GM21367 (cell line): Measurements from ENCODE around the gene BIN1.

ENCODE experiments used
- ATAC-seq: cut with Tn5 transposase; IDR thresholded peaks from one replicate; pipeline ENCODE4 v1.9.1; 2021; ENCODE audit not compliant: unreplicated experiment

BIN1 gene

GRCh38 chr2:127106991-127107621 is at the start of gene BIN1:
TSS of gene BIN1 (minus strand) at chr2:127107154. CDS start at chr2:127106943, 211 bp downstream.
- ATAC-seq: peak; percentile 80

GRCh38 chr2:127155947-127156346 is 49.0 kb upstream of the BIN1 start:
- ATAC-seq: no peak

GRCh38 chr2:127155028-127155581 is 48.2 kb upstream of the BIN1 start:
- no peak for ATAC-seq

GRCh38 chr2:127154396-127154795 is 47.4 kb upstream of the BIN1 start:
- no peak for ATAC-seq

- no peak for ATAC-seq
These were observed 46.8 kb upstream of the BIN1 start for GRCh38 chr2:127153691-127154158.

- no peak for ATAC-seq
These were observed 44.0 kb upstream of the BIN1 start for GRCh38 chr2:127150996-127151395.

GRCh38 chr2:127149384-127149783 is 42.4 kb upstream of the BIN1 start:
- no peak for ATAC-seq

GRCh38 chr2:127146820-127147502 is 40.0 kb upstream of the BIN1 start:
- no peak for ATAC-seq

- no peak for ATAC-seq
These were observed 39.2 kb upstream of the BIN1 start for GRCh38 chr2:127146071-127146725.

- ATAC-seq: no peak
These were observed 38.4 kb upstream of the BIN1 start for GRCh38 chr2:127145280-127145895.

GRCh38 chr2:127143841-127144782 is 37.2 kb upstream of the BIN1 start:
- ATAC-seq: no peak

- no peak for ATAC-seq
These were observed 36.0 kb upstream of the BIN1 start for GRCh38 chr2:127142663-127143630.

GRCh38 chr2:127140538-127140937 is 33.6 kb upstream of the BIN1 start:
- ATAC-seq: no peak

- ATAC-seq: no peak
These were observed 32.8 kb upstream of the BIN1 start for GRCh38 chr2:127139766-127140165.

GRCh38 chr2:127138281-127138680 is 31.3 kb upstream of the BIN1 start:
- no peak for ATAC-seq

GRCh38 chr2:127137741-127138140 is 30.8 kb upstream of the BIN1 start:
- no peak for ATAC-seq

- no peak for ATAC-seq
These were observed 30.3 kb upstream of the BIN1 start for GRCh38 chr2:127137225-127137624.

- no peak for ATAC-seq
These were observed 28.2 kb upstream of the BIN1 start for GRCh38 chr2:127134833-127135830.
